Measurements from ENCODE around the gene GET4.

GET4 gene

DNA sequence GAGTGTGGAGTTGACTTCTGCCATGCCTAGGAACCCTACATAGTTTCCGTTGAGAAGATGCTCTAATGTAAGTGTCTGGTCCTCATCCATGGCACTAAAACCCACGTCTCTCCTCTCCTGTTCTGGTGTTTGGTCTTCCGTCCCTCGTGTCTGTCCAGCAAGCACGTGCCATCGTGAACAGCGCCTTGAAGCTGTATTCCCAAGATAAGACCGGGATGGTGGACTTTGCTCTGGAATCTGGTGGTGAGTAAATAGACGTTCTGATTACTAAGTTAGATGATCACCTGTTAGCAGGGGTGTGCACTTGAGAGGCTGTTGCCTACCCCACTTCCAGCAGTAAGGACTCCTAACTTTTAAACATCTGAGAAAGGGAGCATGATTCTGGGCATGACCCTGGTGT, 15.1 kb upstream of the GET4 start (continued):
- TF ChIP-seq ZNF302 (tag by site-specific recombination; IDR thresholded peaks at IDR 0.05; ENCODE audit: low read depth), result no peak
- no peak for TF ChIP-seq ZNF248 (tag by site-specific recombination; IDR thresholded peaks at IDR 0.05)
- no peak for TF ChIP-seq ZNF843 (tag by site-specific recombination; IDR thresholded peaks at IDR 0.05)
- no peak for TF ChIP-seq ZNF214 (tag by site-specific recombination; IDR thresholded peaks at IDR 0.05; ENCODE audit: borderline replicate concordance)

DNA sequence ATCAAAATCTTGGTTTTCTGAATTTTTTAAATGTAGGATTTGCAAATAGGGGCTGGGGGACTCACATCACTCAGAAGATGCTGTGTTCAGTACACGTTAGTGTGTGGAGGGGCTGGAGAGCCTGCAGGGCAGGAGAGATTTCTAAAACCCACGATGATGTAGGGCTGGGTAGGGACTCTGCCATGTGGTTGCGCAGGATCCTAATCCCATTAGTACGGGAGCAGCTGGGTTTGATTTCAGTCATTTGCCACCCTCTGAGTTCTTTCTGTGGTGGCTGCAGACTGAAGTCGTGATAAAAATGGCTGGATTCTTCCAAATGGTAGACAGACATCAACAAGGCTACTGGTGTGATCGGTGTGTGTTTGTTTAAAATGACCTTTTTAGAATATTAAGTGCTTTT, 14.2 kb upstream of the GET4 start:
- no peaks in the 10 kb centered on the region for H3K4me1 ChIP-seq (ENCODE audit: control insufficient read depth, insufficient read depth, low read length)
- no peak overlapping the region for H3K4me3 ChIP-seq (ENCODE audit: low read depth, low read length)
- H3K9me3 ChIP-seq (ENCODE audit: control insufficient read depth, insufficient read depth, low read depth, low read length), result no peaks in the 10 kb centered on the region
- no peak for TF ChIP-seq ZNF423 (tag by site-specific recombination; IDR thresholded peaks at IDR 0.05)
- TF ChIP-seq ZNF548 (tag by site-specific recombination; IDR thresholded peaks at IDR 0.05), result no peak
- TF ChIP-seq FEZF1 (tag by site-specific recombination; IDR thresholded peaks at IDR 0.05), result no peak
- no peak for TF ChIP-seq ZIC2 (tag by site-specific recombination; IDR thresholded peaks at IDR 0.05)
- POLR2A ChIA-PET, result no interaction called here
- H3K36me3 ChIP-seq (ENCODE audit: control insufficient read depth in 2 of 2, insufficient read depth in 1 of 2, low read length in 2 of 2), result peaks cover 15 to 73% of the 10 kb centered on the region in 2 experiments
- CTCF ChIA-PET, result interaction anchor here (2.6 kb wide), 1 partner anchor 11 kb away, joined by 8 read pairs; no protein-coding TSS in a partner anchor
- H3K27ac ChIP-seq (ENCODE audit: extremely low read depth, low read depth, low read length), result no peak overlapping the region

DNA sequence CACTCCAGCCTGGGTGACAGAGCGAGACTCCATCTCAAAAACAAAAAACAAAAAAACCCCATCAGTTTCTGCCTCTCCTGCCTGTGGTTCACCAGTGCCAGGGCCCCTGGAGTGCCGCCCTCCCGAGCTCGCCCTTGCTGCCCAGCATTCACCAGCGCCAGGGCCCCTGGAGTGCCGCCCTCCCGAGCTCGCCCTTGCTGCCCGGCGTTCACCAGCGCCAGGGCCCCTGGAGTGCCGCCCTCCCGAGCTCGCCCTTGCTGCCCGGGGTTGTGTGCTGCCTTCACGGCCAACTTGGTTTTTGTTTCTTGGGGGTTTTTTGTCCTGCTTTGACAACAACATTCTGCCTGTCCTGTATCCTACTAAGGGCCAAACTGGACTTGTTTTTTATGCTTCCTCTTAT, 13.2 kb upstream of the GET4 start:
- Histone ChIP-seq H3K4me1 (ENCODE audit: control insufficient read depth, insufficient read depth, low read length) (no peaks in the 10 kb centered on the region), H3K36me3 (ENCODE audit: control insufficient read depth in 2 of 2, insufficient read depth in 1 of 2, low read length in 2 of 2) (peaks cover 15 to 76% of the 10 kb centered on the region in 2 experiments), H3K9me3 (ENCODE audit: control insufficient read depth, insufficient read depth, low read depth, low read length) (no peaks in the 10 kb centered on the region), H3K27ac (ENCODE audit: extremely low read depth, low read depth, low read length) (no peak overlapping the region), H3K4me3 (ENCODE audit: low read depth, low read length) (no peak overlapping the region)
- no peak for TF ChIP-seq ZNF391 (tag by site-specific recombination; IDR thresholded peaks at IDR 0.05; ENCODE audit: borderline replicate concordance, low read depth)
- no peak for TF ChIP-seq KLF10 (tag by site-specific recombination; IDR thresholded peaks at IDR 0.05)
- TF ChIP-seq ZNF776 (tag by site-specific recombination; IDR thresholded peaks at IDR 0.05; ENCODE audit: borderline replicate concordance), result no peak
- no peak for TF ChIP-seq ZNF10 (tag by site-specific recombination; IDR thresholded peaks at IDR 0.05)
- no peak for TF ChIP-seq ZNF274 (IDR thresholded peaks at IDR 0.05; ENCODE audit: low read length)
- no peak for TF ChIP-seq ZNF274 (tag by site-specific recombination; IDR thresholded peaks at IDR 0.05; ENCODE audit: borderline replicate concordance)
- no peak for TF ChIP-seq ZNF571 (tag by site-specific recombination; IDR thresholded peaks at IDR 0.05)
- TF ChIP-seq, protein P1, sequence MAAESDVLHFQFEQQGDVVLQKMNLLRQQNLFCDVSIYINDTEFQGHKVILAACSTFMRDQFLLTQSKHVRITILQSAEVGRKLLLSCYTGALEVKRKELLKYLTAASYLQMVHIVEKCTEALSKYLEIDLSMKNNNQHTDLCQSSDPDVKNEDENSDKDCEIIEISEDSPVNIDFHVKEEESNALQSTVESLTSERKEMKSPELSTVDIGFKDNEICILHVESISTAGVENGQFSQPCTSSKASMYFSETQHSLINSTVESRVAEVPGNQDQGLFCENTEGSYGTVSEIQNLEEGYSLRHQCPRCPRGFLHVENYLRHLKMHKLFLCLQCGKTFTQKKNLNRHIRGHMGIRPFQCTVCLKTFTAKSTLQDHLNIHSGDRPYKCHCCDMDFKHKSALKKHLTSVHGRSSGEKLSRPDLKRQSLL (tag by site-specific recombination; IDR thresholded peaks at IDR 0.05), result no peak
- TF ChIP-seq ZNF626 (tag by site-specific recombination; IDR thresholded peaks at IDR 0.05), result no peak
- CTCF ChIA-PET, result interaction anchor here (0.6 to 2.6 kb wide), 2 partner anchors 10 to 73 kb away, joined by 4 to 8 read pairs; no protein-coding TSS in a partner anchor
- POLR2A ChIA-PET, result interaction anchor here (0.8 kb wide), 1 partner anchor 521 kb away, joined by 3 read pairs; no protein-coding TSS in a partner anchor

DNA sequence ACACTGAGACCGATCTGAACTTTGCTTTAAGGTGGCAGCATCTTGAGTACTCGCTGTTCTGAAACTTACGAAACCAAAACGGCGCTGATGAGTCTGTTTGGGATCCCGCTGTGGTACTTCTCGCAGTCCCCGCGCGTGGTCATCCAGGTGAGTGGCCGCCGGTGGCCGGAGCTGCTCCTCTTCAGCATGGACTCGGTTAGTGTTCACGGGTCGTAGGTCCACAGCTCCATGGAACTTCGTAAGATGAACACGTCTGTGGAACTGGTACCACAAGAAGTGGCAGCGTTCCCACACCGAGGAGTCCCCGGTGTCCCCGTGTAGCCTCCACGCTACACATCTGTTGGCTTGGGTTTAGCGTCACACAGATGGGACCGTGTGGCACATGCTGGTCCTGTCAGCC, 10.4 kb upstream of the GET4 start:
- H3K4me3 ChIP-seq (ENCODE audit: low read depth, low read length), result no peak overlapping the region
- ChIA-PET POLR2A (no interaction called here), CTCF (no interaction called here)
- H3K27ac ChIP-seq (ENCODE audit: extremely low read depth, low read depth, low read length), result no peak overlapping the region
- no peak for TF ChIP-seq ZNF654 (tag by site-specific recombination; IDR thresholded peaks at IDR 0.05; ENCODE audit: low read depth)
- no peak for TF ChIP-seq ZNF121 (tag by site-specific recombination; IDR thresholded peaks at IDR 0.05)
- no peak for TF ChIP-seq ZNF114 (tag by site-specific recombination; IDR thresholded peaks at IDR 0.05)
- TF ChIP-seq ZNF404 (tag by site-specific recombination; IDR thresholded peaks at IDR 0.05), result no peak
- no peaks in the 10 kb centered on the region for H3K9me3 ChIP-seq (ENCODE audit: control insufficient read depth, insufficient read depth, low read depth, low read length)
- peaks cover 24 to 67% of the 10 kb centered on the region in 2 experiments for H3K36me3 ChIP-seq (ENCODE audit: control insufficient read depth in 2 of 2, insufficient read depth in 1 of 2, low read length in 2 of 2)
- H3K4me1 ChIP-seq (ENCODE audit: control insufficient read depth, insufficient read depth, low read length), result no peaks in the 10 kb centered on the region
